CD4-positive, alpha-beta T cell treated with Interleukin-17A for 4 hours (primary cell): Measurements from ENCODE around the gene CACNG7.

Experiments used
- DNase-seq: peaks from one replicate; pipeline ENCODE4 v3.0.0-alpha.2; 2020; ENCODE audit warnings: mixed read lengths

Gene CACNG7

DNA sequence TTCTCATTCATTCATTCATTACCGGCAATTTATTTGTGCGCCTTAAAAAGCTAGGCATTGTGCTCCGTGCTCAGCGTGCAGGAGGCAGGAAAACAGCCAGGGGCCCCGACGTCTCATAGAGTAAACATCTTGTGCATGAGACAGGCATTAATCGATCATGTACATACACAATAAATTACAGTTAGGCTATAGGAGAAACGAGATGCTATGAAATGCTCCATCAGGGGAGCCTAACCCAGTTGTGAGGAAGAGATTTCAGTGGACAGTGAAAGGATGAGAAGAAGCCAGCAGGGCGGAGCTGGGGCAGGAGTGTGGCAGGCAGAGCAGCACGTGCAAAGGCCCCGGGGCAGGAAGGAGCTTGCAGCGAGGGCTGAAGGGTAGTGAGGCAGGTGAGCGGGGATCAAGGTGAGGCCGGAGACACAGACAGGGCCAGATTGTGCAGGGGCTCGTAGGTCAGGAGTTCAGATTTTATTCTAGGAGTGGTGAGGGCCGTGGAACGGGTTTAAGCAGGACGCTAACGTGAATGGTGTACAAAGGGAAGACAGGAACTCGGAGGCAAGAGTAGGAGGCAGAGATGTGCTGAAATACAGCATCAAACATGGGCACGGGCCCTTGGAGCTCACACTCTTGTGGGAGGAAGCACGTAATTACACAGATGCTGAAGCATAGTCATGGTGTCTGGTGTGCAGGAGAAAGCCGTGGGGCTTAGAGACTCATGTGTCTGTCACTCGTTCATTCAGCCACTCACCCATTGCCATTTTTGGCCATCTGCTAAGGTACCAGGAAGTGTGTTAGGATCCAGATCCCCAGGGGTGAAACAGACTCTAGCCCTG, 74.6 kb downstream of the CACNG7 start:
- DNase-seq = no peak

DNA sequence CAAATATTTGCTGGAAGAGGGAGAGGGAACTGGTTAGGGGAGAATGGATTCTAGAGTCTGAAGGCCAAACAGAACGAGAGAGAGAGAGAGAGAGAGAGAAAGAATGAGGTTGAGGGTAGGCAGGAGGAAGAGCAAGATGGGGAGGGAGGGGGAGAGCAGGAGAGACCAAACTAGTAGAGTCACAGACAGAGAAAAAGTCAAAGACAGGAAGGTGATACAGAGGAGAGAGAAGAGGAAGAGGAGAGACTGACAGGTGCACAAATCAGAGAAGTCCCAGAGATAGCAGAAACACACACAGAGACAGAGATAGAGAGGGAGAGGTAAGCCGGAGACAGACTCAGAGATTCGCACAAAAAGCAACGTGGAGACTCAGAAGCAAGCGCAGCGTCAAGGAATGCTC, 76.8 kb downstream of the CACNG7 start:
- no peak for DNase-seq

DNA sequence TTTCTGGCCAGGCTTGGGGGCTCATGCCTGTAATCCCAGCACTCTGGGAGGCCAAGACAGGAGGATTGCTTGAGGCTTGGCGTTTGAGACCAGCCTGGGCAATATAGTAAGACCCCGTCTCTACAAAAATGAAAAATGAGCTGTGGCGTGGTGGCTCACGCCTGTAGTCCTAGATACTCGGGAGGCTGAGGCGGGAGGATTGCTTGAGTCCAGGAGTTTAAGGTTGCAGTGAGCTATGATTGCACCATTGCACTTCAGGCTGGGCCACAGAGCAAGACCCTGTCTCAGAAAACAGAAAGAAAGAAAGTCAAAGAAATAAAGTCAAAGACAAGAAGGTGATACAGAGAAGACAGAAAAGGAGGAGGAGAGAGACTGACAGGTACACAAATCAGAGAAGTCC, 79.9 kb downstream of the CACNG7 start:
- no peak for DNase-seq

DNA sequence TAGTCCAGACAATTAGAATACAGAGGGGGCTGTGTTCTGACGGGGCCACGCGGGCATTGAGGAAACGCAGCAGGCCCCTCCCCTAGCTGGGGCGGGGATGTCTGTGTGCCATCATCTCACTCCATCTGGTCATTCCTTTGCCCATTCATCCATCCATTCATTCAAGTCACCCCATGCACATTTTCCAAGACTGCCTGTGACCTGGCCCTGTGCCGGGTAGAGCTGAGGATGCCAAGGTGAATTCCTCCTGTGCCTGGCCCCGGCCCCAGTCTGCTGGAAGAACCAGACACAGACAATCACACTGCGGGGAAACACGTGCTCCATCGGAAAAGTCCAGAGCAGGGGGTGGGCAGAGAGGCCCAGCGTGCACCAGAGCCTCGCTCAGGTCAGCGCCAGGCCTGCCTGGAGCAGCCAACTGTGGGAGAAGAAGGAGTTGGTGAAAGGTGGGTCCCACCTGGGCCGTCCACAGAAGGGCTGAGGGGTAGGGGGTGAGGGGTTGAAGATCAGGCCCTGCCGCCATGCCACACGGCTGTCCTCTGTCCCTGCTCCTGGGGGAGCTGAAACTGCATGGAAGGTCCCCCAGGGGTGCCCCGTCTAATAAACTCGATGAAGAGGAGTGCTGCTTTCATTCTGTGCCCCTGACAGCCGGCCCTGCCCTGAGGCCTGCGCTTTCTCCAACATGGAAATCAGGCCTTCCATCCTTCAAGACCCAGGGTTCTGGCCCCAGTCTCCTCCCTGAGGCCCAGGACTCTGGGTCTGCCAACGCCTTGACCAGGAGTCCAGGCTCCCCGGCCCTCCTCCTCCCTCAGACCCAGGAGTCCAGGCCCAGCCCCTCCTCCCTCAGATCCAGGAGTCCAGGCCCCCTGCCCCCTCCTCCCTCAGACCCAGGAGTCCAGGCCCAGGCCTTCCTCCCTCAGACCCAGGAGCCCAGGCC, 80.8 kb downstream of the CACNG7 start:
- DNase-seq = no peak

DNA sequence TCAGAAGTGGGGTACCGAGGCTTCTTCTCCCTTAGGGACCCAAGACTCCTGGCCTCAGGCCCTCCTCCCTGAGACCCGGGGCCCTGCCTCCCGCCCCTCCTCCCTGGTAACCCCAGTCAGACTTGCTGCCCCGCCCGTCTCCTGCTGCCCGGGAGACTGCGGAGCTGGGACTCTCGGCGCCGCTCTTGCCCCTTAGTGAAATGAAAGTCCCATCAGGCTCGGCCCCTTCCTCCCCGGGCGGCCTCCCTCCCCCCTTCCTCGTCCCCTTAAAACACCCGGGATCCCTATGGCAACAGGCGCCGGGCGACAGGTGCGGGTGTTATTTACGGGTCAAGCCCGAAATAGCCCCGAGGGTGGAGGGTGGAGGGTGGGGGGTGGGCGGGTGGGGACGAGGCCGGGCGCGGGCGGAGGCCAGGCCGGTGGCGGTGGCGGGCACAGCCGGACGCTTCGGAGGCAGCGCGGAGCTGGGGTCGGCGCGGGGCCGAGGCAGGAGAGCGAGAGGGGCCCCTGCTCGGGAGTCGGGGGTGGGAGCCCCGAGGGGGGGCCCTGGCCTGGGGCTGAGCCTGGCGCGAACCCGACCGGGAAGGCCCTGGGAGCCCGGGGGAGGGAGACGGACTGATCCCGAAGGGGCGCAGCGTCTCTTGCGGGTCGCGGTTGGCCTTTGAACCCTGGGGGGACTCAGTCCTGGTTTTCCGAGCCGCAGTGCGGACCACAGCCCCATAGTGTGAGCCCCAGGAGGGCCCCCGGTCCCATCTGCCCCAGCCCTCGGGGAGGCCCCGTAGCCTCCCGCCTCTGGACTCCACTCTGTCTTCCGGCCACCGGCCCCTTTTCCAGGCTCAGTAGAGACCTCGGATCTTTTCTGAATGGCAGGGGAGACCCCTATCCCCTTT, 82.4 kb downstream of the CACNG7 start, which contains the start of gene CACNG6:
TSS of gene CACNG6 (plus strand) at position 414 of the 890 bp plus-strand sequence. CDS start 1,241 bp downstream, outside the sequence.
- no peak for DNase-seq

DNA sequence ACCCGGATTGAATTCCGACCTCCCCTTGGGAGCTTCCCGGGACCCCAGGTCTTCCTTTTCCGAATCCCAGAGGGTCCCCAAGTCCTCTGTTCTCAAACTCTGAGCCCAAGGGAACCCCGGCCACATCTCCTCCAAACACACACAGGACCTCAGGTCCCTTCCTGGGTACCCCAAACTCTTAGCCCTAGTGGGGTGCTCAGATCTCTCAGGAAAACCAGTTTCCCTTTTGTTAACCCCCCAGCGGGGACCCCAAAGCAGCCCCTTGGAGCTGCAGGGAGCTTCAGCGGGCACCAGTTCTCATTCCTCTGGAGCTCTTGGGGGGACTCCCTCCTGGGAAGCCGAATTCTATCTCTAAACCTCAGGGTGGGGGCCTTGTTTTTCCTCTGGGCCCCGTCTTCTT, 83.1 kb downstream of the CACNG7 start:
- DNase-seq = no peak

DNA sequence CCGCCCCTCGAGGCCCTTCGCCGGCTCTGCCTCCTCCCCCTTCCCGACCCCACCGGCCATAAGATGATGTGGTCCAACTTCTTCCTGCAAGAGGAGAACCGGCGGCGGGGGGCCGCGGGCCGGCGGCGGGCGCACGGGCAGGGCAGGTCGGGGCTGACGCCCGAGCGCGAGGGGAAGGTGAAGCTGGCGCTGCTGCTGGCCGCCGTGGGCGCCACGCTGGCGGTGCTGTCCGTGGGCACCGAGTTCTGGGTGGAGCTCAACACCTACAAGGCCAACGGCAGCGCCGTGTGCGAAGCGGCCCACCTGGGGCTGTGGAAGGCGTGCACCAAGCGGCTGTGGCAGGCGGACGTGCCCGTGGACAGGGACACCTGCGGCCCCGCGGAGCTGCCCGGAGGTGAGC, 83.7 kb downstream of the CACNG7 start:
- DNase-seq = no peak

DNA sequence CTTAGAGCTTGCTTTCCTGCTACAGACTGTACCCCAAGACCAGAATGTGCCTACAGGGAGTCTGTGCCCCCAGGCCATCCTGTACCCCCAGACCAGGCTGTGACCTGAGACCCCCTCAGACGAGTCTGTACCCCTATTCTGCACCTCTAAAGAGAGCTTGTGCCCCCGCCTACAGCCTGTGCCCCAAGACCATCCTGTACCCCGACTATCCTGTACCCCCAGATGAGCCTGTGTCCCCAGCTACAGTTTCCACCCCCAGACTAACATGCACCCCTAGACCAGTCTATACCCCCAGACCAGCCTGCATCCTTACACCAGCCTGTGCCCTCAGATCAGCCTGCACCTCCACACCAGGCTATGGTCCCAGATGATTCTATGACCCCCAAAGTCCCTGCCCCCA, 84.4 kb downstream of the CACNG7 start:
- DNase-seq = no peak
